Suppressor macrophage treated with lipopolysaccharide for 4 hours (primary cell): ENCODE measurements around the gene TBCD.
A peak's percentile ranks its signal among the peaks of the same experiment; 100 is the strongest.

Source experiments
- DNase-seq: peaks from one replicate; pipeline ENCODE4 v3.0.0-alpha.2; 2020

Gene TBCD

GRCh38 chr17:82909322-82909904 lies 157.5 kb downstream of the TBCD start:
- no peak for DNase-seq

GRCh38 chr17:82910041-82910481 lies 158.2 kb downstream of the TBCD start:
- no peak for DNase-seq

DNA sequence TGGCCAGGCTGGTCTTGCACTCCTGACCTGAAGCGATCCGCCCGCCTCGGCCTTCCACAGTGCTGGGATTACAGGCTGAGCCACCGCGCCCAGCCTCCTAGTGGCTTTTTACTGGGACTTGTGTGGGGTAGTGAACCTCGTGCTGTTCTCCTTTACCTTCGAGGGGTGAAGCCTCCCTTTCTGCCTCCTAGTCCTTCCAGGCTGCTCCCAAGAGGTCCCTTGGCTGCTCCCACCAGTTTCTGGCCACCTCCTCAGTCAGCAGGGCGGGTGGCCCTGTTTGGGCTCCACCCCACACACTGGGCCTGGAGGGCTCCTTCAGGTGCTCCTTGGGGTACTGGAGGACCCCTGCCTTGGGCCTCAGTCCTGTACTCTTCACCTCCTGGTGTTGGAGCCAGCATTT lies 158.9 kb downstream of the TBCD start:
- DNase-seq, result no peak

DNA sequence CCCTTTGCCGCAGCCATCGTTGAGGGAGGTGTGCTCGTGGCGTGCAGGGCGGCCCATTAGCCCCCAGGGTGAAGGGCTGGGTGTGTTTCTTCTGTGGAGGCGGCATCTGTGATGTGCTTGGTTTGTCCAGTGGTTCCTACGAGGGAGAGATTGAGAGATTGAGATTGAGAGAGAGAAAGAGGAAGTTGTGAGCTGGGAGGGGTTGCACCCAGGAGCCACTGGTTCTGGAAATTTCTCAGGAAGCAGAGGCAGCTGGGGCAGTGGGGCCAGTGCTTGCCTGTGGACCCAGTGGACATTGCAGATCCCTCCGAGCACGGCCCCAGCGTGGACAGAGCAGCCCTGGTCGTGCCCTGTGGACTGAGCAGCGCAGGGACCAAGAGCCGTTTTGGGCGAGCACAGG lies 160.0 kb downstream of the TBCD start:
- DNase-seq, result peak; percentile 51

- DNase-seq, result no peak
Observed at GRCh38 chr17:82912484-82913089, 160.7 kb downstream of the TBCD start.

- no peak for DNase-seq
Observed at GRCh38 chr17:82913304-82914043, 161.6 kb downstream of the TBCD start.

DNA sequence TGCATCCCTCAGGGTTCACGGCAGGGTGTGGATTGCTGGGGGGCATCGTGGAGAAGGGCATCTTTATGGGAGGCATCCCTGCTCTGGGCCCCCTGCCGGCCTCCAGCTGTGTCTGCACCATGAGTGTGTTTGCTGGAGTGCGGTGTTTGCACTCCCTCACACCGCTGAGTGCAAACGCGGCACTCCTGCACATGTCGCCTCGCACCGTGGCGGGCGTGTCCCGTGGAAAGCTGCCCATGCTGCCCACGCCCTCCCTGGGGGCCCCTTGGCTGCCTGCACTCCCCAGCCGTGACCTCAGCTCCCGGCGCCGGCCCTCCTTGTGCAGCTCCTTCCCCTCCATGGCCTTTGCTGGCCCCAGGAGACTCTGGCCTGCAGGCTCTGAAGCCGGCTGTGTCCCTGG lies 162.5 kb downstream of the TBCD start:
- no peak for DNase-seq

GRCh38 chr17:82915010-82915756 lies 163.3 kb downstream of the TBCD start:
- no peak for DNase-seq

DNA sequence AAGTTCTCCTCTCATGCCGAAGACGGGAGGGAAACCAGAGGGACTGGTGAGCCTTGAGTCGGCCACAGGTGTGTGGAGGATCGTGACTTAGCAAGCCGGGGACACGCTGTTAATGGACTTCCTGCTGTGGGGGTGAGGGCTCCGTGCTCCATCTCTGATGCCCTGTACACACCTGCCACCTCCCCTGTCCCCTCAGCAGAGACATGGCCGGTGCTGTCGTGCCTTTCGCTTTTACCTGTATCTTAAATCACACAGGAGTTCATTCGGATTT lies 163.8 kb downstream of the TBCD start:
- no peak for DNase-seq

DNA sequence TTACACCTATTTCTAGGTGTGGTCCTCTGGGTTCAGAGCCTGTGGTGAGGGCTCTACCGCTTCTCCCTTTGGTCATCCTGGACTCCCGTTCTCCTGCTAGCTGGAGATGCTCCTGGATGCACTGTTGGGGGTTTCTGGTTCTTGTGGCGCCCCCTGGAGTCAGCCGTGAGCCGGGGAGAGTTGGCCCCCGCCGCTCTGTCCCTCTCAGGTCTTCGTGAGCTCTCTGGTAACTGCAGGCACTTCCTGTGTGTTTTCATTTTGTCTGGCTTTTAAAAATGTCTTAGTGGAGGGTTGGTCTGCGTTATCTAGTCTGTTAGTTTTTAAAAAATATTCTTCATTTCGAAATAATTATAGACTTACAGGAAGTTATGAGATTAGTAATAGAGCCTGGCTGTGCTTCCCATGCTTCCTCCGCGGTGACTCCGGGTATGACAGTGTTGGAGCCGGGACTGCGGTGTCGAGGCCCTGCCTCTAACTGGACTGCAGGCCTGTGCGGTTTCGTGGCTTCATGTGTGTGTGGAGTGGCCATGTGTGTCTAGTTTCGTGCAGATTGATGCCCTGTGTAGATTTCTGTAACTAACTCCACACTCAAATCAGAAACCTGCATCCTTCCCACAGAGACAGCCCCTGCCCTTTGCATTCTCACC lies 166.0 kb downstream of the TBCD start:
- DNase-seq, result peak; percentile 39

GRCh38 chr17:82918508-82918907 lies 166.6 kb downstream of the TBCD start:
- no peak for DNase-seq

DNA sequence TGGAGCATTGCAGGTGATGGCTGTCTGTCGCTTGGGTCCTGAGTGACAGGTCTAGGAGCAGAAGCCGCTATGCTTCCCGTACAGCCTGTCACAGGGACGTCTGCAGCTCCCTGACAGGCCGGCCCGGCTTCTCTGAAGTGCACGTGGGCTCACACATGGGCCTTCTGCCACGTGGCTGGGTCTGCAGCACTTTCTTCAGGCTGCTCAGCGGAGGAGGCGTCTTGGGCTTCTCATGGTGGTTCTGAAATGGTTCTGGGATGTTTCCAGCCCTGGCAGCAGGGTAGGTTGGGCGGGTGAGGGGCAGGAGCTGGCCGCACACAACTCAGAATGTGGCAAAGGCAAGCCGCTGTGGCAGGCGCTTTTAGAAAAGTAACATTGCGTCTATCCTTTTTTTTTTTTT lies 168.3 kb downstream of the TBCD start:
- no peak for DNase-seq

GRCh38 chr17:82920715-82921114 lies 168.8 kb downstream of the TBCD start:
- DNase-seq, result no peak

DNA sequence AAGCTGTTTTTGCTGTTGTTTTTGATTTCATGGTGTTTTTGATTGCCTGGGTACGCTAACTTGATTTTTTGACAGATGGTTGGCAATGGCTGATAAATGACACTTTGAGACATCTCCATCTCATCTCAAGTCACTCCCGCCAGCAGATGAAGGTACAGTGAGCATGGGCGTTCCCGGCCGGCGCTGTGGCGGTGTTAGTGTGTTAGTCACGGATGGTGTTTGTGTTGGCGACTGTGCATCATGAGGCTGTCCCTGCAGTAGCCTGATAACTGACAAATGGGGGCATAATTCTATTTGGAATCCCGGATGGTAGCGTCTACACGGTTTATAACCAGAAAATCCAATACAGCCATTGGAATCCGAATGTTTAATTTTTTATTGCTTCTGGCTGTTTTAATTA lies 169.6 kb downstream of the TBCD start:
- DNase-seq, result no peak

DNA sequence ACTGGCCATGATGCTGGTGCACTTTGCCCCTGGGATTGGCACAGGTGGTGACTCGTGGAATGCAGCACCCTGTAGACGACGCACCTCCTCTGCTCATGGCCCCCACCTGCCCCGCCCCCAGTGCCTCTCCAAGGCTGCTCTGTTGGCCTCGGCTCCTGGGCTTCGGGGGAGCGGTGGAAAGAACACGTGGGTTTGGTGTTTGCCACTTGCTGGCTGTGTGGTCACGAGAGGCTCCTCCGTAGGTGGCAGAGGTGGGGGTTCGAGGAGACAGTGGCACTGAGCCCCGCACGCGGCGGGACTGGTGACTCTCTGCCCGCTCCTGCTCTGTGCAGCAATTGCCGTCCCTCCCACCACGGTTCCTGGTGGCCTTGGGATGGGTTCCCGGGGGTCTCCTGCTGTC lies 170.8 kb downstream of the TBCD start:
- no peak for DNase-seq

DNA sequence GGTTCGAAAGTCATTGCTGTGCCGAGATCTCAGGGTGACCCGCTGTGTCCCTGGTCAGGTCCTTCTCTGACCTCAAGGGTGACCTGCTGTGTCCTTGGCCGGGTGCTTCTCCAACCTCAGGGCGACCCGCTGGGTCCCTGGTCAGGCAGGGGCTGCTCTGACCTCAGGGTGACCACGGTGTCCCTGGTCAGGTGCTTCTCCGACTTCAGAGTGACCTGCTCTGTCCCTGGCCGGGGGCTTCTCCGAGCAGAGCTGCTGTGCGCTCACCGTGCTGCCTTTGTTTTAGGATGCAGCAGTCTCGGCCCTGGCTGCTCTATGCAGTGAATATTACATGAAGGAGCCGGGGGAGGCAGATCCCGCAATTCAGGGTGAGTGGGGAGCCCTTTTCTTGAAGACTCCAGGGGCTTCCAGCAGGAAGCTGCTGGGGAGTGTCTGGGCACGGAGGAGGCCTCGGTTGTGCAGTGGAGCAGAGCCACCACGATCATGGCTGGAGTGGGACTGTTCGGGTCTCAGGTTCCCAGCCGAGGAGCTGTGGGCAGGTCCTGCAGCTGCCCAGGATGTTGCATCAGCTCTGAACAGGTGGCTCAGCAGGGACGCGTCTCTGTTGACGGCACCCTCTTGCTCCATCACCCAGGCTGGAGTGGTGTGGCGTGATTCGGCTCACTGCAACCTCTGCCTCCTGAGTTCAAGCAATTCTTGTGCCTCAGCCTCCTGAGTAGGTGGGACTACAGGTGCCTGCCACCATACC lies 171.7 kb downstream of the TBCD start:
- no peak for DNase-seq

DNA sequence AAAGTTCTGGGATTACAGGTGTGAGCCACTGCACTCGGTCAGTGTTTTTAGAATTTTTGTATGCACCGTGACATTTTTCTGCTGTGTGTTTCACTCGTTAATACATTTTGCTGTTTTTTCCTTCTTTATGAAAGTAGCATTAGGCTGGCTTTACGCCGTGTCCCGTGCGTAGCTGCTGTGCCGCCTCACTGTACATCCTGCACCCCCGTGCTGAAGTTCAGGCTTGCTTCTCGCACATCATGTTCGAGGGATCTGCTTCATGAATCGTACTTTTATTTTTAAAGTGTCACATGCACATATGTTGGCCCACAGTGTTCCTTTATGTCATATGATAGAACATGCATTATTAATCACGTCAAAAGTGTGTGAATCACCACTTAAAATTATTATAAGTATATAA lies 172.3 kb downstream of the TBCD start:
- no peak for DNase-seq

DNA sequence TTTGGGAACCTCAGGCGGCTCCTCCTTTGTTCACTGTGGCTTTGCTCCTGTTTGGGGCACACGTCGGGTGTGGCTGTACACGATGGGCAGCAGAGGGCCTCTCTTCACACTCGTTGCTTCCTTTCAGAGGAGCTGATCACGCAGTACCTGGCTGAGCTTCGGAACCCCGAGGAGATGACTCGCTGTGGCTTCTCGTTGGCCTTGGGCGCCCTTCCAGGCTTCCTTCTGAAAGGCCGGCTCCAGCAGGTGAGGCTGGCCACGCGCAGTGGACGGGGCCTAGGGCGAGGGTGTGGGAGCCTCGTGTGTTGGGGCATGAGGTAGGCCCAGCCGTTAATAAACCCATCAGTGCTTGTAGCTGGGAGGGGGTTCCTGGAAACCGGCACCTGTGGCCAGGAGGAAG lies 172.9 kb downstream of the TBCD start:
- DNase-seq, result no peak

DNA sequence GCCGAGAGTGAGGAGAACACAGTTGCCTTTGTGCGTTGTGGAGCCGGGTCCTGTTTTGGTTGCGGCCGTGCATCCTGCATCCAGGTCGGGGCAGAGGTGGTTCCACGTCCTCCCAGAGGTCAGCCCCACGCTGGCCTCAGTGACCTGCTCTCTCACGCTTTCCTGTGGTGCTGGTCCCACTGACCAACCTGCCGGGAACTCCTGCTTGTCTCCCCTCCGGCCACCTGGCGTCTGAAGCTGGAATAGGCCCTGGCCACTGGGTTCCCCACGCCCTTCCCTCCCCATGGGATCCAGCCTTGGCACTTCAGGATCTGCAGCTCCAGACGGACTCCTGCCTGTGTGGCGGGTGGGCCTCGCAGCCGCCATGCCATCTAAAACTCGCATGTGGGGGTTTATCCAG lies 173.5 kb downstream of the TBCD start:
- no peak for DNase-seq

GRCh38 chr17:82926081-82926480 lies 174.2 kb downstream of the TBCD start:
- no peak for DNase-seq

- no peak for DNase-seq
Observed at GRCh38 chr17:82926716-82927115, 174.9 kb downstream of the TBCD start.

DNA sequence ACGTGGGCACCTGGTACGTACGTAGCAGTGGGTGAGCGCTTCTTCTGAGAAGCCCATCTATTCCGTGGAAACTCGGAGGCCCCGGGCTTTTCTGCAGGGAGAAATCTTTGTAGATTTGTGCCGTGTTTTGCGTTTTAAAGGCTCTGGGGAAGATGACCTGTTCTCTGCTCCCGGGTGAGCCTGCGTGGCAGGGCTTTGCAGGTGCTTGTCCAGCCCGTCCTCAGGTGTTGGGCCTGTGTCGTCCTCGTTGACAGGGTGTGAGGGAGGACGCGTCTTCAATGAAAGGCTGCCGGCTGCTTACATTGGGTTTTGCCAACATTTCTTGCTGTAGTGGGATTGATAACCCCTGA lies 175.4 kb downstream of the TBCD start:
- no peak for DNase-seq
